Stimulated activated CD4-positive, alpha-beta T cell treated with anti-CD3 and anti-CD28 coated beads, Interleukin-4, amount 100 ng/mL, for 1 hour (primary cell): ENCODE measurements around the gene CYP11A1.

ENCODE experiments used
- DNase-seq: peaks from one replicate; pipeline ENCODE4 v3.0.0-alpha.2; 2020

Gene CYP11A1

GRCh38 chr15:74295800-74296199, 71.6 kb downstream of the CYP11A1 start:
- no peak for DNase-seq

GRCh38 chr15:74294010-74294409, 73.4 kb downstream of the CYP11A1 start:
- DNase-seq = no peak

GRCh38 chr15:74293021-74293810, 74.2 kb downstream of the CYP11A1 start:
- DNase-seq = no peak

GRCh38 chr15:74291101-74292071, 76.1 kb downstream of the CYP11A1 start:
- DNase-seq = peak; percentile 67

GRCh38 chr15:74290645-74291044, 76.8 kb downstream of the CYP11A1 start:
- DNase-seq = no peak

- DNase-seq = no peak
Observed at GRCh38 chr15:74289671-74290070, 77.8 kb downstream of the CYP11A1 start.
